ENCODE results near the gene GINS2. TPM values are rescaled to one million over a fixed set of nuclear protein-coding genes. Genes with fewer than 3 reads are reported as not detected.

The GINS2 gene
- total RNA-seq, 4 donors from 2014 or later: 1.00 to 4.4 (median 1.2) TPM; not detected in 1

DNA sequence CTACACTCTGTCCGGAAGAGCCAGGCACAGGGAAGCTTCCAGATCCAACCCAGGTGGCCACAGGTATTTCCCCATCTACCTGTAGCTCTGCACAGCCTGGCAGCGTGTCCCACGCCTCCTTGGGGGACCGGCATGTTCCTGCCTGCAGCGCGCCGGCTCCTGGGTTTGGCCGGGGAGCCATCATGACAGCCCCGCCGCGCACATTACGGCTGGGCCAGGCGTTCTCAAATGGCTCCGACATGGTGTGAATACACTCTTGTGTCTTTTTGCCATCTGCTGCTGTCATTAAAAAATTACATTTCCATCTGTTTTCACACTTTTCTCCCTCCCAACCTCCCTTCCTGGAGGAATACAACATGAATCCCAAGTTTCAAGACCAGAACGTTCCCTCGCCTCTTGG, 8.0 kb upstream of the GINS2 start:
- no peaks in the 10 kb centered on the region for H3K9me3 ChIP-seq
- no peaks in the 10 kb centered on the region for H3K36me3 ChIP-seq
- no peak overlapping the region for H3K27ac ChIP-seq
- intact Hi-C loops (cut with DNase I; ENCODE audit: low total_unique reads) (no loop called here), in situ Hi-C loops (cut with MboI; ENCODE audit: low pct_ligation_motif_present in 1 of 4, low pct_unique_long_range_greater_than_20kb in 1 of 4, low sequenced_read_pairs in 3 of 4) (no loop called here)
- DNase-seq: no peak
- peaks cover 8% of the 10 kb centered on the region for H3K27me3 ChIP-seq
- no peak overlapping the region for H3K4me3 ChIP-seq
- TF ChIP-seq EP300 (IDR thresholded peaks at IDR 0.05; ENCODE audit: low read depth) (no peak), POLR2AphosphoS5 (IDR thresholded peaks at IDR 0.05) (no peak)
- peaks cover 0 to 6% (median 2%) of the 10 kb centered on the region in 4 donors for H3K4me1 ChIP-seq
- 71 to 84% methylated on average over 3 to 16 of the region's 16 CpGs for WGBS, 2 donors (ENCODE audit: low coverage in 1 of 2)

DNA sequence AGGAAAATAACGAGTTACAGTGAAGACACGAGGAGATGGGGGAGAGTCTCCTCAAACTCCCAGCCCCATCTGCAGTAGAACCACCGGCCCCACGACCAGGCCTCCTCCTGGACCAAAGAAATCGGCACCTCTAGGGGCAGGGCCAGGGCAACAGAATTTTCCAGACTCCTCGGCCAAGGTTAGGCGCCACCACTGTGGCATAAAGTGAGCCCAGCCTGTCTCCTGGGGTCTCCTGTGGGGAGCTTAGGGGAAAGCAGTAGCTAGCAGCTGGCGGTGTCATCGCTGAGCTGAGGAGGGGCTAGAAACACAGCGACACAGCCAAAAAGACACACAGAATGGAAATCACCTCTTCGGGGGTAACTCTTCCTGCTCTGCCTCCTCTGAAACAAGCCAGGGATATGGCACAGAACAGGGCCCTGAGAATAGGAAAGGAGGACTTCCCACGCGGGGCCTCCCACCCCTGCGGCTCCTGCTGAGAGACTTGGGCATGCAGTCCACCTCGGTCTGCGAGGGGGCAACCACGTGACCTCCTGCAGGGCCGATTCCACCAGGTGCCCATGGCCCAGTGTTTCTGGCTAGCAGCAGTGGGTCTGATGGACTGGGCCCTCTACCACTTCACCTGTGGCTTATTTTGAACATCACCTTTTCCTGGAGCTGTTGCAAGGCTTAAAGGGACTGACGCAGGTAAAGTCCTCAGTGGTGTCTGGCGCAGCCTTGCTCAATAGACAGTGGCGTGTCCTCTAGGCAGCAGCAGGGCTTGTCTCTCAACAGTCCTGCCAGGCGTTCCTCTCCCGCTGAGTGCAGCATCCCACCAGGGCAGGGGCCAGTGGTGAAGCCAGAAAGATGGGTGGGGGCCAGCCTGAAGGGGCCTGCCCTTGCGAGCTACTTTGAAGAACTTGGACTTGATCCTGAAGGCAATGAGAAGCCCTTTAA, 6.7 kb upstream of the GINS2 start:
- in situ Hi-C loops (cut with MboI; ENCODE audit: low pct_ligation_motif_present in 1 of 4, low pct_unique_long_range_greater_than_20kb in 1 of 4, low sequenced_read_pairs in 3 of 4) (no loop called here), intact Hi-C loops (cut with DNase I; ENCODE audit: low total_unique reads) (no loop called here)
- H3K9me3 ChIP-seq: no peaks in the 10 kb centered on the region
- DNase-seq: no peak
- H3K4me3 ChIP-seq: no peak overlapping the region
- H3K36me3 ChIP-seq: no peaks in the 10 kb centered on the region
- WGBS, 2 donors (ENCODE audit: low coverage in 1 of 2): 77% methylated on average over 24 of the region's 24 CpGs; no CpG with 5 or more reads in 1 of the 2 donors
- peaks cover 8% of the 10 kb centered on the region for H3K27me3 ChIP-seq
- TF ChIP-seq, protein P1, sequence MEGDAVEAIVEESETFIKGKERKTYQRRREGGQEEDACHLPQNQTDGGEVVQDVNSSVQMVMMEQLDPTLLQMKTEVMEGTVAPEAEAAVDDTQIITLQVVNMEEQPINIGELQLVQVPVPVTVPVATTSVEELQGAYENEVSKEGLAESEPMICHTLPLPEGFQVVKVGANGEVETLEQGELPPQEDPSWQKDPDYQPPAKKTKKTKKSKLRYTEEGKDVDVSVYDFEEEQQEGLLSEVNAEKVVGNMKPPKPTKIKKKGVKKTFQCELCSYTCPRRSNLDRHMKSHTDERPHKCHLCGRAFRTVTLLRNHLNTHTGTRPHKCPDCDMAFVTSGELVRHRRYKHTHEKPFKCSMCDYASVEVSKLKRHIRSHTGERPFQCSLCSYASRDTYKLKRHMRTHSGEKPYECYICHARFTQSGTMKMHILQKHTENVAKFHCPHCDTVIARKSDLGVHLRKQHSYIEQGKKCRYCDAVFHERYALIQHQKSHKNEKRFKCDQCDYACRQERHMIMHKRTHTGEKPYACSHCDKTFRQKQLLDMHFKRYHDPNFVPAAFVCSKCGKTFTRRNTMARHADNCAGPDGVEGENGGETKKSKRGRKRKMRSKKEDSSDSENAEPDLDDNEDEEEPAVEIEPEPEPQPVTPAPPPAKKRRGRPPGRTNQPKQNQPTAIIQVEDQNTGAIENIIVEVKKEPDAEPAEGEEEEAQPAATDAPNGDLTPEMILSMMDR (IDR thresholded peaks at IDR 0.05): no peak
- no peak for TF ChIP-seq POLR2AphosphoS5 (IDR thresholded peaks at IDR 0.05)
- TF ChIP-seq EP300 (IDR thresholded peaks at IDR 0.05; ENCODE audit: low read depth): no peak
- TF ChIP-seq POLR2A (IDR thresholded peaks at IDR 0.05): no peak
- peaks cover 0 to 6% (median 2%) of the 10 kb centered on the region in 4 donors for H3K4me1 ChIP-seq
- no peak overlapping the region for H3K27ac ChIP-seq

DNA sequence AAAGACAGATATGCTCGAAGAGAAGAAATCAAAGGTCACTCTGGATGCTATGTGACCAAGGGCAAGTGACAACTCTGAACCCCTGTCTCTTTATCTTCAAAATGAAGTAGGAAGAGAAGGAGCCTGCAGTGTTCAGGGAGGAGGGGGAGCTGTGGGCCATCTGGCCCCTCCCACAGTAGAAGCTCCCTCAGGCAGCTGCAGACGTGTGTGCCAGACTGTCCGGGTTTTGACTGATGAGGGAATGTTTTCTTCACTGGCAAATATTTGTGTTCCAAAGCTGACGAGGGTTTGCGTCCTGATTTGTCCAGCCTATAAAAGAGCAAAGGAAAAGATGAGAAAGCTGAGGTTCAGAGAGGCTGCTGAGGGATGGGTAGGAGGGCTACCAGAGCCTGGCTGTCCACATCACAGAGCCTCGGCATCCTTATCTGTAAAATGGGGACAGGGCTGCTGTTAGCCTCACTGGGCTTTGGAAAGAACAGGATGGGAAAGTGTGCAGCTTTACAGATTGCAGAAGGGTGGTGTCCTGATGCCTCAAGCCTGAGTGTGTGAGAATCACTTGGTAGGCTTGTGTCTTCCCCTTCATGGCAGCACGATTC, 1.8 kb upstream of the GINS2 start:
- Histone ChIP-seq H3K36me3 (no peaks in the 10 kb centered on the region), H3K27ac (no peak overlapping the region), H3K4me3 (no peak overlapping the region), H3K9me3 (no peaks in the 10 kb centered on the region), H3K4me1 (peaks cover 6 to 33% (median 19%) of the 10 kb centered on the region in 4 donors), H3K27me3 (no peaks in the 10 kb centered on the region)
- no peak for DNase-seq
- 37 to 100% methylated on average over 1 to 7 of the region's 7 CpGs for WGBS, 2 donors (ENCODE audit: low coverage in 1 of 2)
- TF ChIP-seq POLR2AphosphoS5 (IDR thresholded peaks at IDR 0.05) (no peak), POLR2A (IDR thresholded peaks at IDR 0.05) (no peak), EP300 (IDR thresholded peaks at IDR 0.05; ENCODE audit: low read depth) (no peak)
- TF ChIP-seq, protein P1 (IDR thresholded peaks at IDR 0.05): no peak
- intact Hi-C loops (cut with DNase I; ENCODE audit: low total_unique reads) (no loop called here), in situ Hi-C loops (cut with MboI; ENCODE audit: low pct_ligation_motif_present in 1 of 4, low pct_unique_long_range_greater_than_20kb in 1 of 4, low sequenced_read_pairs in 3 of 4) (no loop called here)

DNA sequence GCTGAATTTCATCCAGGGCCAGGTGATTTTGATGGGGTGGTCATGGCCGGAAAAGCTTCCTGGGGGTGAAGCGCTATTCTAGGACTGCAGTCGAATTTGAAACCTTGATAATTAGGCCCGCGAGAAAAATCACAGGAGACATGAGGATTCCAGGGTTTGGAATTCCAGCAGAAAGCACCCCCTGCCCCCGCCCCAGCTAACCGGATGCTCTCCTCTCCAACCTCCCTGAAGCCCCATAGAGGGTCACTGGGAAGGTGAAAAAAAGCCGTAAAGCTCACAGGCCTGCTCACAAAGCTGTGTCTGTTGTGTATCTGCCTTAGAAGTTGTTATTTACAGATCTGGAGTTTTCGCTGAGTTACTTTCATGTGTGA, 1.2 kb upstream of the GINS2 start:
- no peaks in the 10 kb centered on the region for H3K27me3 ChIP-seq
- in situ Hi-C loops (cut with MboI; ENCODE audit: low pct_ligation_motif_present in 1 of 4, low pct_unique_long_range_greater_than_20kb in 1 of 4, low sequenced_read_pairs in 3 of 4) (no loop called here), intact Hi-C loops (cut with DNase I; ENCODE audit: low total_unique reads) (no loop called here)
- TF ChIP-seq POLR2AphosphoS5 (IDR thresholded peaks at IDR 0.05) (no peak), EP300 (IDR thresholded peaks at IDR 0.05; ENCODE audit: low read depth) (no peak), POLR2A (IDR thresholded peaks at IDR 0.05) (no peak)
- TF ChIP-seq, protein P1 (IDR thresholded peaks at IDR 0.05): no peak
- WGBS, 2 donors (ENCODE audit: low coverage in 1 of 2): 67 to 80% methylated on average over 1 to 9 of the region's 9 CpGs
- no peak for DNase-seq
- H3K27ac ChIP-seq: no peak overlapping the region
- no peaks in the 10 kb centered on the region for H3K36me3 ChIP-seq
- H3K9me3 ChIP-seq: no peaks in the 10 kb centered on the region
- peaks cover 6 to 33% (median 19%) of the 10 kb centered on the region in 4 donors for H3K4me1 ChIP-seq
- no peak overlapping the region for H3K4me3 ChIP-seq

All from transverse colon (tissue), 4 donors.